GM19043 (cell line): ENCODE measurements around the gene DCUN1D2.

Experiments
- ATAC-seq: cut with Tn5 transposase; IDR thresholded peaks from one replicate; pipeline ENCODE4 v1.9.1; 2021; ENCODE audit warnings: low read depth; ENCODE audit not compliant: unreplicated experiment

Gene DCUN1D2

GRCh38 chr13:113520571-113520970 lies 30.1 kb upstream of the DCUN1D2 start:
- ATAC-seq, result no peak

- no peak for ATAC-seq
Measured at GRCh38 chr13:113519556-113519955, 29.0 kb upstream of the DCUN1D2 start.

- no peak for ATAC-seq
Measured at GRCh38 chr13:113518076-113518803, 27.7 kb upstream of the DCUN1D2 start.

GRCh38 chr13:113514847-113515246 lies 24.3 kb upstream of the DCUN1D2 start:
- ATAC-seq, result no peak

- ATAC-seq, result no peak
Measured at GRCh38 chr13:113513761-113514160, 23.2 kb upstream of the DCUN1D2 start.

- ATAC-seq, result no peak
Measured at GRCh38 chr13:113511361-113511760, 20.9 kb upstream of the DCUN1D2 start.

- ATAC-seq, result no peak
Measured at GRCh38 chr13:113510871-113511270, 20.4 kb upstream of the DCUN1D2 start.

- no peak for ATAC-seq
Measured at GRCh38 chr13:113509989-113510388, 19.5 kb upstream of the DCUN1D2 start.

GRCh38 chr13:113508521-113509254 lies 18.2 kb upstream of the DCUN1D2 start:
- no peak for ATAC-seq

- ATAC-seq, result no peak
Measured at GRCh38 chr13:113507505-113508345, 17.2 kb upstream of the DCUN1D2 start.

- no peak for ATAC-seq
Measured at GRCh38 chr13:113506871-113507388, 16.4 kb upstream of the DCUN1D2 start.

- no peak for ATAC-seq
Measured at GRCh38 chr13:113506025-113506685, 15.6 kb upstream of the DCUN1D2 start.

GRCh38 chr13:113502686-113503085 lies 12.2 kb upstream of the DCUN1D2 start:
- no peak for ATAC-seq

- no peak for ATAC-seq
Measured at GRCh38 chr13:113500530-113501265, 10.2 kb upstream of the DCUN1D2 start.

- ATAC-seq, result no peak
Measured at GRCh38 chr13:113499936-113500335, 9.4 kb upstream of the DCUN1D2 start.

- no peak for ATAC-seq
Measured at GRCh38 chr13:113498905-113499304, 8.4 kb upstream of the DCUN1D2 start.

GRCh38 chr13:113497217-113497616 lies 6.7 kb upstream of the DCUN1D2 start:
- no peak for ATAC-seq

- ATAC-seq, result no peak
Measured at GRCh38 chr13:113495494-113496210, 5.1 kb upstream of the DCUN1D2 start.

GRCh38 chr13:113493315-113493951 lies 2.9 kb upstream of the DCUN1D2 start:
- no peak for ATAC-seq
